Measurements from ENCODE around the gene DOCK1.

DOCK1 gene

GRCh38 chr10:127071126-127071525 is 165.9 kb downstream of the DOCK1 start:
- no peak overlapping the region for H3K4me3 ChIP-seq (replicated peaks in 1 of 2; ENCODE audit: low read depth in 2 of 2, low read length in 2 of 2)
- no peak for TF ChIP-seq CTCF (IDR thresholded peaks at IDR 0.05; ENCODE audit: low read depth, low read length)
- no peak for DNase-seq (ENCODE audit: low read depth in 2 of 2)

- DNase-seq (ENCODE audit: low read depth in 2 of 2) = no peak
- TF ChIP-seq CTCF (IDR thresholded peaks at IDR 0.05; ENCODE audit: low read depth, low read length) = no peak
Observed at GRCh38 chr10:127073666-127074065, 168.4 kb downstream of the DOCK1 start.

GRCh38 chr10:127079392-127079791 is 174.2 kb downstream of the DOCK1 start:
- no peak overlapping the region for H3K4me3 ChIP-seq (replicated peaks in 1 of 2; ENCODE audit: low read depth in 2 of 2, low read length in 2 of 2)
- TF ChIP-seq CTCF (IDR thresholded peaks at IDR 0.05; ENCODE audit: low read depth, low read length) = no peak

More at GRCh38 chr10:127073666-127074065, 168.4 kb downstream of the DOCK1 start:
- H3K4me3 ChIP-seq (replicated peaks in 1 of 2; ENCODE audit: low read depth in 2 of 2, low read length in 2 of 2) = no peak overlapping the region

GRCh38 chr10:127080317-127080716 is 175.1 kb downstream of the DOCK1 start:
- no peak overlapping the region for H3K4me3 ChIP-seq (replicated peaks in 1 of 2; ENCODE audit: low read depth in 2 of 2, low read length in 2 of 2)
- TF ChIP-seq CTCF (IDR thresholded peaks at IDR 0.05; ENCODE audit: low read depth, low read length) = no peak
- DNase-seq (ENCODE audit: low read depth in 2 of 2) = no peak

More at GRCh38 chr10:127079392-127079791, 174.2 kb downstream of the DOCK1 start:
- DNase-seq (ENCODE audit: low read depth in 2 of 2) = no peak

- H3K4me3 ChIP-seq (replicated peaks in 1 of 2; ENCODE audit: low read depth in 2 of 2, low read length in 2 of 2) = no peak overlapping the region
- no peak for TF ChIP-seq CTCF (IDR thresholded peaks at IDR 0.05; ENCODE audit: low read depth, low read length)
- DNase-seq (ENCODE audit: low read depth in 2 of 2) = no peak
Observed at GRCh38 chr10:127081851-127082345, 176.7 kb downstream of the DOCK1 start.

GRCh38 chr10:127082651-127083050 is 177.4 kb downstream of the DOCK1 start:
- TF ChIP-seq CTCF (IDR thresholded peaks at IDR 0.05; ENCODE audit: low read depth, low read length) = no peak
- H3K4me3 ChIP-seq (replicated peaks in 1 of 2; ENCODE audit: low read depth in 2 of 2, low read length in 2 of 2) = no peak overlapping the region
- DNase-seq (ENCODE audit: low read depth in 2 of 2) = no peak

GRCh38 chr10:127085957-127086356 is 180.7 kb downstream of the DOCK1 start:
- DNase-seq (ENCODE audit: low read depth in 2 of 2) = no peak
- no peak for TF ChIP-seq CTCF (IDR thresholded peaks at IDR 0.05; ENCODE audit: low read depth, low read length)
- no peak overlapping the region for H3K4me3 ChIP-seq (replicated peaks in 1 of 2; ENCODE audit: low read depth in 2 of 2, low read length in 2 of 2)
